GM10248 (cell line): Measurements from ENCODE around the gene PLXNC1.

Experiments
- CTCF ChIA-PET: fragments of 300-600 bp; sonication (Branson Sonifier 250); formaldehyde crosslinking; extraction: SDS; loops from one replicate; lab custom pipeline; 2021; ENCODE audit warnings: antibody characterized with exemption; lab: Yijun Ruan, JAX
- POLR2A ChIA-PET: fragments of 350-650 bp; sonication (Branson Sonifier 250); formaldehyde crosslinking; extraction: SDS; loops from one replicate; lab custom pipeline; 2020; ENCODE audit warnings: antibody characterized with exemption; lab: Yijun Ruan, JAX
- DNase-seq: peaks from one replicate; pipeline ENCODE4 v3.0.0; 2012; ENCODE audit errors: extremely low spot score
- TF ChIP-seq, protein P1 (sequence below): IDR thresholded peaks from 2 replicates; pipeline ENCODE4 v1.5.1; 2012; ENCODE audit warnings: mild to moderate bottlenecking, low read depth; ENCODE audit errors: extremely low read depth, missing control alignments, control extremely low read depth

PLXNC1 gene

DNA sequence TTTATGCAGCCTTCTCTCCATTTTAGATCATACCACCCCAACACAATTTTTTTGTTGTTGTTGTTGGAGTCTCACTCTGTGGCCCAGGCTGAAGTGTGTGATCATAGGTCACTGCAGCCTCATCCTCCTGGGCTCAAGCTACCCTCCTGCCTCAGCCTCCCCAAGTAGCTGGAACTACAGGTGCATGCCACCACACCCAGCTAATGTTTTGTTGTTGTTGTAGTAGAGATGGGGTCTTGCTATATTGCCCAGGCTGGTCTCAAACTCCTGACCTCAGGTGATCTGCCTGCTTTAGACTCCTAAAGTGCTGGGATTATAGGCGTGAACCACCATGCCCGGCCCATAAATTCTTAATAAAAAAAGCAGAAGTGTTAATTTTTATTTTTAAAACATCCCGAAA is 111.6 kb downstream of the PLXNC1 start:
- POLR2A ChIA-PET = no interaction called here
- DNase-seq = no peak
- CTCF ChIA-PET = interaction anchor here (1.0 to 1.5 kb wide), 3 partner anchors 10 to 158 kb away, joined by 3 read pairs; no protein-coding TSS in a partner anchor
- TF ChIP-seq, protein P1, sequence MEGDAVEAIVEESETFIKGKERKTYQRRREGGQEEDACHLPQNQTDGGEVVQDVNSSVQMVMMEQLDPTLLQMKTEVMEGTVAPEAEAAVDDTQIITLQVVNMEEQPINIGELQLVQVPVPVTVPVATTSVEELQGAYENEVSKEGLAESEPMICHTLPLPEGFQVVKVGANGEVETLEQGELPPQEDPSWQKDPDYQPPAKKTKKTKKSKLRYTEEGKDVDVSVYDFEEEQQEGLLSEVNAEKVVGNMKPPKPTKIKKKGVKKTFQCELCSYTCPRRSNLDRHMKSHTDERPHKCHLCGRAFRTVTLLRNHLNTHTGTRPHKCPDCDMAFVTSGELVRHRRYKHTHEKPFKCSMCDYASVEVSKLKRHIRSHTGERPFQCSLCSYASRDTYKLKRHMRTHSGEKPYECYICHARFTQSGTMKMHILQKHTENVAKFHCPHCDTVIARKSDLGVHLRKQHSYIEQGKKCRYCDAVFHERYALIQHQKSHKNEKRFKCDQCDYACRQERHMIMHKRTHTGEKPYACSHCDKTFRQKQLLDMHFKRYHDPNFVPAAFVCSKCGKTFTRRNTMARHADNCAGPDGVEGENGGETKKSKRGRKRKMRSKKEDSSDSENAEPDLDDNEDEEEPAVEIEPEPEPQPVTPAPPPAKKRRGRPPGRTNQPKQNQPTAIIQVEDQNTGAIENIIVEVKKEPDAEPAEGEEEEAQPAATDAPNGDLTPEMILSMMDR = no peak

DNA sequence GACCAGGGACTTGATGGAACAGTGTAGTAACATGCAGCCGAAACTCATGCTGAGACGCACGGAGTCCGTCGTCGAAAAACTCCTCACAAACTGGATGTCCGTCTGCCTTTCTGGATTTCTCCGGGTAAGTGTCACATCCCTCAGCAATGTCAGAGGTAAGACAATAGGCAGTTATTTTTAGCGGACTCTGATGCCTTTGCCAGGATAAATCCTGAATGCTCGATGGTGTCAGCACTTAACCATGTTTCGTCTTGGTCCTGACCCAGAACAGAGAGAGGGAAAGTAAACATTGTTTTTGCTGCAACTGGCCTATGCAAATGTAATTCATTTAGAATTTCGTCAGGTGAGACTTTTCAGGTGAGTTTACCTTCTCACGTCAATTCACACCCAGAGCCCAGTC is 112.3 kb downstream of the PLXNC1 start:
- TF ChIP-seq, protein P1 = no peak
- ChIA-PET CTCF (interaction anchor here (1.0 to 1.4 kb wide), 2 partner anchors 10 to 159 kb away, joined by 3 read pairs; no protein-coding TSS in a partner anchor), POLR2A (no interaction called here)
- DNase-seq = no peak

DNA sequence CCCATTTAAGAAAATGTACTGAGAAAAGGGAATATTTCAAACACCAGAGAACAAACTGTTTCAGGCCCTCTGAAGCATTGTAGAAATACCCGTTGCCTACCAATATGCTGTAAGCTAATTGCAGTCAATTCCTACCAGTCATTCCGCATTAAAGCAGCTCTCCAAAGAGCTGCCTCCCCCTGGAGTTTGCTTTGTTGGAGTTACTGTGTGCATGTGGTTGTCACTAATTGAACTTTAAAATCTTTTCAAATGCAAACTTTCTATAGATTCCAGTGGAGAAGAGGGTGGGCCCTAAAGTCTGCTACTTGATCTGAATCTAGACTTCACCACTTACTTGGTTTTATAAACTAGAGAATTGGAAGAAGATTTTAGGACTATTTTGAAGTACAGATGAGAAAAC is 112.7 kb downstream of the PLXNC1 start:
- TF ChIP-seq, protein P1 = no peak
- no peak for DNase-seq
- CTCF ChIA-PET = interaction anchor here (1.3 kb wide), 1 partner anchor 109 kb away, joined by 3 read pairs; no protein-coding TSS in a partner anchor
- POLR2A ChIA-PET = interaction anchor here (0.7 kb wide), 1 partner anchor 53 kb away, joined by 3 read pairs; no protein-coding TSS in a partner anchor

DNA sequence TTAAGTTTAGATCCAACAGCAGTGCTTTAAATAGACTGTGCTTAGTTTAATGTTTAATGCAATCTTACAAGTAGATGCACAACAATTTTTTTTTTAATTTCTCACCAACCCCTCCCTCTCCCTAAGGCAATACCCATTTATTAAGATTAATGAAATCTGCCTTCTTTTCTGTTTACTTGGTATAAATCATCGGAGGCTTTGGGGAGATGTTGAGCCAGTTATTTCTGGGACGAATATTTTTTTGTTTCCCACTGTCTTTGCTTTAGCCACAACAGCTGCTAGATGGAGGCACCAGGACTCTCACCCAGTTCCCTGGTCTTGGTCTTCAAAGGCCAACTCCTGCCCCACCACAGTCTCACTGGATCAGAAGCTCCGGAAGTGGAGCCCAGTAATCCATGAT is 113.4 kb downstream of the PLXNC1 start:
- TF ChIP-seq, protein P1 = no peak
- DNase-seq = no peak
- ChIA-PET CTCF (interaction anchor here (1.1 to 1.8 kb wide), 5 partner anchors 12 to 614 kb away, joined by 3 to 6 read pairs (median 4); partner anchors contain the start of gene PLXNC1), POLR2A (interaction anchor here (0.7 kb wide), 1 partner anchor 54 kb away, joined by 3 read pairs; no protein-coding TSS in a partner anchor)

DNA sequence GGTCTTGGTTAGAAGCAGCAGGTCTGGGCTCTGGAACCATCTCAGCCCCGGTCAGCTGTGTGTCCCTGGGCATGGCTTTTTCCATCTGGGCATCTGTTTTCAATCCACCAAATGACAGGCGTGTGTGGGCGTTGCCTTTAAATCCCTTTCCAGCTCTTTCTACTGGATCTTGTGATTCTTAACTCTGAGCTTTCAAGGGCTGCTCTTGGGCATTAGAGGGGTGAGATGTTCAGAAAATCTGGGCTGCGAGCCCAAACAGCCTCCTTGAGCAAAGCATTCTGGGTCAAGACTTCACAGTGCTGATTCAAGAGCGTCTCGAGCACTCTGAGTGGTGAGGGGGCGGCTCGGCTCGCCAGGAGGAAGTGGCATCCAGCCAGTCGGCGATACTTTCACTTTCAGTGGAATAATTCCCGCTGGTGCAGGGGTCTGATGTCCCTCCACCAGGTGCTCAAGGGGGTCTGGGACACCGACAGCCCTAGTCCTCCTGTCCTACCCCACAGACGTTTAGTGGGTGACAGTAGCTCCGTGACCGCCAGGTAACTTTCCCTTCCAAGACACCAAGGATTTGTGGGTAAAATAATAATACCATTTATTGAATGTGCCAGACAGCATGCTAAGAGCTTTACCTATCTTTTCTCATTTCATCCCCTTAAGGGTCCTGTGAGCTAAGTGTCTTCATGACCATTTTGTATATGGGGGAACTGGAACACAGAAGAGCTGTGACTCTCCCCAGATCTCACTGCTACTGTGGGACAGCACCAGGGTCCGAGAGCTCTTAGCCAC is 114.0 kb downstream of the PLXNC1 start:
- TF ChIP-seq, protein P1 = no peak
- DNase-seq = peak; percentile 76
- ChIA-PET POLR2A (no interaction called here), CTCF (interaction anchor here (1.0 to 2.0 kb wide), 11 partner anchors 11 to 695 kb away, joined by 3 to 10 read pairs (median 3); partner anchors contain the start of gene PLXNC1)

DNA sequence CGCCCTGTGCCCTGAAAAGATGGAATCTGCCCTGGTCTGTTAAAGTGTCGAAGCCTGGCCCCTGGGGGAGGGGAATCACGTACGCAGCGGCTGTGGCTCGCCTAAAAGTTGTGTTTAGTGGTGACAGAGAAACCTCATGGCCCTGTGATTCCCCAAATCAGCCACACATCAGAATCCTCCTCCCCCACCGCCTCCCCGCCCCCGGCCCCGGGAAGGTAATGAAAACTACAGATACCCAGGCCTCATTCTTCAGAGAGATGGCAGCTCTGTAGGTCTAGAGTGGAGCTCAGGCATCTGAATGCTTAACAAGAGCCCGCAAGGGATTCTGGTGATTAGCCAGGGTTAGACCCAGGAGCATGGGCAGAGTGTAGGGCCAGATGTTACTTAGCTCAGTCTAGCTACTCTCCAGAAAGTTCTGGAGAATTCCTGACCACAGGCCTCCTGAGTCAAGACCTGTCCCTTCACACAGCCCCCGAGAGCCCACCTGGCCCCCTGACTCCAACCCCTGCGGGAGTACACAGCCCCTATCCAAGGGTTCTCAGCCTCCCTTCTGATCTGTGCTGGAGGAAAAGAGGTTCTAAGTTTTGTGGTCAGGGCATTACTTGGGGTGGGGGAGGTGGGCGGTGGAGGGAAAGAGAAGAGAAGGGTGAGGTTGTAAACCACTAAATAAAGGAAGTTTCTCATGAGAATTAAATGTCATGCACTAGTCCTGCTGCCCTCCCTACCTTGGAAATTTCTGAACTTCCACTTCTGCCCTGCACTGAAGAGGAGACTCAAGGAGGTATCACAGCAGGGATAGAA is 114.8 kb downstream of the PLXNC1 start:
- TF ChIP-seq, protein P1 = no peak
- DNase-seq = peak; percentile 64
- ChIA-PET CTCF (interaction anchor here (1.0 to 2.0 kb wide), 9 partner anchors 10 to 696 kb away, joined by 3 to 10 read pairs (median 3); partner anchors contain the start of gene PLXNC1), POLR2A (interaction anchor here (0.6 kb wide), 1 partner anchor 1210 kb away, joined by 8 read pairs; no protein-coding TSS in a partner anchor)
